ENCODE results near the gene CCDC112.

Gene CCDC112

GRCh38 chr5:115243412-115243811, 53.0 kb downstream of the CCDC112 start:
- no peak for TF ChIP-seq CTCF (IDR thresholded peaks at IDR 0.05; ENCODE audit: low read depth, low read length)
- H3K4me3 ChIP-seq (ENCODE audit: low read depth, low read length), result no peak overlapping the region

- no peak for TF ChIP-seq CTCF (IDR thresholded peaks at IDR 0.05; ENCODE audit: low read depth, low read length)
- H3K4me3 ChIP-seq (ENCODE audit: low read depth, low read length), result no peak overlapping the region
Observed at GRCh38 chr5:115241881-115242642, 54.4 kb downstream of the CCDC112 start.

- no peak overlapping the region for H3K4me3 ChIP-seq (ENCODE audit: low read depth, low read length)
Observed at GRCh38 chr5:115237066-115237465, 59.4 kb downstream of the CCDC112 start.

GRCh38 chr5:115236599-115236998, 59.9 kb downstream of the CCDC112 start:
- TF ChIP-seq CTCF (IDR thresholded peaks at IDR 0.05; ENCODE audit: low read depth, low read length), result no peak
- no peak overlapping the region for H3K4me3 ChIP-seq (ENCODE audit: low read depth, low read length)

More at GRCh38 chr5:115237066-115237465, 59.4 kb downstream of the CCDC112 start:
- TF ChIP-seq CTCF (IDR thresholded peaks at IDR 0.05; ENCODE audit: low read depth, low read length), result no peak

- H3K4me3 ChIP-seq (ENCODE audit: low read depth, low read length), result no peak overlapping the region
- TF ChIP-seq CTCF (IDR thresholded peaks at IDR 0.05; ENCODE audit: low read depth, low read length), result no peak
Observed at GRCh38 chr5:115231598-115231997, 64.9 kb downstream of the CCDC112 start.

- no peak for TF ChIP-seq CTCF (IDR thresholded peaks at IDR 0.05; ENCODE audit: low read depth, low read length)
- no peak overlapping the region for H3K4me3 ChIP-seq (ENCODE audit: low read depth, low read length)
Observed at GRCh38 chr5:115229606-115230005, 66.8 kb downstream of the CCDC112 start.

GRCh38 chr5:115227281-115227680, 69.2 kb downstream of the CCDC112 start:
- no peak overlapping the region for H3K4me3 ChIP-seq (ENCODE audit: low read depth, low read length)
- no peak for TF ChIP-seq CTCF (IDR thresholded peaks at IDR 0.05; ENCODE audit: low read depth, low read length)

Measured in WI38 (cell line).